Hematopoietic multipotent progenitor cell treated with erythropoietin and hydrocortisone succinate and interleukin-3 and kit ligand, for 15 days (in vitro differentiated cells): Measurements from ENCODE around the gene SH2D7.

Source experiments
- DNase-seq: peaks from one replicate; pipeline ENCODE4 v3.0.0-alpha.2; 2015; ENCODE audit warnings: low spot score

SH2D7 gene

DNA sequence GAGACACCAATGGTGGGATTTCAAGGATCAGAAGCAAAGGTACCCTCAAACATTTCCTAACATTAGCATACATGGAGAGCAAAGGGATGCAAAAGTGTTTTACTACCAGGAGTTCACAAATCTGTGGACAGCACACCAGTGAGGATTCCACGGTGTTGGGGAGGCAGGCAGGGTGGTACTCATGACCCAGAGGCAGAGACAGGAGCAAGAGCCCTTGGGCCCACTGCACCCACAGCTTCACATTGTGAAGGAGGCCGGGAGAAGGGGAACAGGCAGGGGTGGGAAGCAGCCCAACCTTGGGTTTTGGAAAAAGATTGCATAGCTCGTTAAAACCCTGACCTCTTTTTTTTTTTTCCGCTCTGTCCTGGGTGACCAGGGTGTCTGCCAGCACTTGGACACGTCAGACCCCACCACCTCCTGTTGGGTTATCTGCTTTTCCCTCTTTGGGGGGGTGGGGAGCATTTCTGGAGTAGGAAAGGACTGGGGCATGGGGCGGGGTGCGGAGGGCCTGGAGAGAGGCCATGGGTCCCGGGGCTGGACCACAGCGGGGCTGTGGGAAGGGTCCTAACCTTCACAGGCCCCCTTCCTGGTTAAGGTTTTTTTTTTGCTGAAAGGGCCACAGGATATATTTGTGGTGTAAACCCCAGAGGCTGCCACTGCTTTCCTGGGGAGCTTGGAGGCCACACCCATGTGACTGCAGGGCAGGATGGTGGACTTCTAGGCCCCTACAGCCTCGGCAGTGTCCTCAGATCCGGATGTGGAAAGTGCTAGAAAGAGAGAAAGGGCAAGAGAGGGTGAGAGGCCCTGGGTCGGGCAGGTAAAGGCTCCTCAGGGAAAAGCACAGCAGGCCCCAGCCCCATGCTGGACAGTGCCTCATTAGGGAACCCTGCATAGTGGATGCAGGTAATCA, 12.5 kb downstream of the SH2D7 start:
- DNase-seq: no peak

DNA sequence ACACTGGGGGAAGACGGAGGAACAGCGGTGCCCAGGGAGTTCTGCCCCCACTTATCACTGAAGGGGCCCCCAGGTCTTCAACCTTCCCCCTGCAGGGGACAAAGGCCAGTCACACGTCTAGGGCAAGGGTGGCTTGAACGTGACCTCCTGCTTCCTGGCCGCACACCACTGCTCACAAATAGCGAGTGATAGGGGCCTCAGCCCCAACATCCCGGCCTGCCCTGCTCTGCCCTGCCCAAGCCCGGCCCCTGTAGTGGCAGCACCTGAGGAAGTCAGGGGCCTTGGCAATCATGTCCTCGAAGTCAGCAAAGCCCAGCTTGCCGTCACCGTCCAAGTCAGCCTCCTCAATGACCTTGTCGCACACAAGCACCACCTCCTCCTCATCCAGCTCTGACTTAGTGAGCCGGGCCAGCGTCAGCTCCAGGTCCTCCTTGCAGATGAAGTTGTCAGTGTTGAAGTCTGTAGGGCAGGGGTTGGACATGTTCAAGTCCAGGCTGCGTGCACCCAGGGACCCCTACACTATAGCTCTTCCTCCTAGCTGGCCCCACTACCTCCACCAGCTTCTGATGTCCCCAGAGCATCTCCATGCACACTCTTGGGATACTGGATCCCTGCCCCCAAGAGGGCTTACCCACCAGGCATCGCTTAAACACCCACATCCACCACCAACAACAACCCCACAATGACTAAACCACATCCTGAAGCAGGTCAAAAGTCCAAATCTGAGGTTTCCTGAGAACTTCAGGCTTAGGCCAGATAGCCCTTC, 13.3 kb downstream of the SH2D7 start:
- DNase-seq: no peak

DNA sequence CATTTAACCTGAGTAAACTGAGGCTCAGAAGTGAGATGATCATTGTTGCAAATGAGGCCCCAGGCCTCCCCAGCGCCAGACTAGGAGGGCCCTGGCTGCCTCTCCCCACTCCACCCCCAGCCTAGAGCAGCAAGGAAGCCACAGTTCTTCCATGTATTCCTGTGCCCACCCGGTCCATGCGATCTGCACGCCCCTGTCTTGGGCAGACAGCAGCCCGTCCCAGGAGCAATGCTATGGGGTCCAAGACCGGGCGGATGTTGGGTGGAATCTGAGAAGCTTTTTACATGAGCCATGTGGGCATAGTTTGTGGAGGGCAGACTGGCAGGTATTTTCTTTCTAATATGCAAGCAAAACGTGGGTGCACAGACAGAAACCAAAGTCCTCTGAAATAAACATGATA, 15.1 kb downstream of the SH2D7 start:
- no peak for DNase-seq

DNA sequence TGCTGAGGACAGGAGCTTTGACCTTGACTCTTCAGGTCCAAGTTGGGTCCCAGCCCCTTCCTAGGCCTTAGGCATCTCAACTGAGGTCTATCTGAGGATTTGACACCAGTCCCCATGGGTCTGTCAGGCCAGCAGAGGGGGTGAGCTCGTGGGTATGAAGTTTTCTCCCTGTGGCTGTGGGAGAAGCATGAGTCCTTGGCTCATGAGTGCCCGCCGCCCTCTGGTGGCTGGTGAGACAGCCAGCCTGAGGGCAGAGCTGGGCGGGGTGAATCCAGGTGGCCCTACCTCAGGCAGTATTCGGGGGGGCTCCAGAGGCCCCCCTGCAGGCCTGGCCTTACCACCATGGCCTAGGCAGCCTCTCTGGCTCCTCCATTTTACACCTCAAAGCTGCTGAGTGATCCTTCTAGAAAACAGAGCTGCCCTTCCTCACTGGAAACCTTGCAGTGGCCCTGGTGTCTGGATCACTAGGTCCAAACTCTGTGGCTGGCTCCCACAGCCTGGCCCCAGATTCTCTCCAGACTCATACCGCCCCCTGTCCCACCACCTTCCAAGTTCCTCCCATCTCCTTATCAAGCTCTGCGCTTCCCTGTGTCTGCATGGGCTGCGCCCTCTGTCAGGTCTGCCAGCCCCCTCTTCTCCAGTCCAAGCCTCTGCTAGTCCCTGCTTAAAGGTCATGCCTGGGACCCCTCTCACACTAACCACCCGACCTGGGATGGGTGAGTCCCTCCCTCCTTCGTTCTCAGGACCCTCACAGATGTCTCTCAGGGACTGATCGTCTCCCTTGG, 16.1 kb downstream of the SH2D7 start:
- DNase-seq: peak; percentile 84

DNA sequence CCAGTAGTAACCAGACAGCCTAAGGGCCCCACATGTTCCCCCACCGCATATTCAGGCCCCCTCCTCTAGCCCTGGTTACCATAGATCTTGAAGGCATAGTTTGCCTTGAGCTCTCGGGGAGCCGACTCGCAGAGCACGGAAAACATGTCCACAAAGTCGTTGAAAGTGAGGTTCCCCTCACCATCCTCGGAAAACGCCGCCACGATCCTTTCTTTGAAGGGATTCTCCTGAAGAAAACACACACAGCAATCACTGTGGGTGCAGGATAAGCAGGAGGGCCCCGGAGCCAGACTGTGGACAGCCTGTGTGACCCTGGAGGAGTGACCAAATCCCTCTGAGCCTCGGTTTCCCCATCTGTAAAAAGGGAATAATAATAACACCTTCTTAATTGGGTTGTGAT, 16.8 kb downstream of the SH2D7 start:
- no peak for DNase-seq

DNA sequence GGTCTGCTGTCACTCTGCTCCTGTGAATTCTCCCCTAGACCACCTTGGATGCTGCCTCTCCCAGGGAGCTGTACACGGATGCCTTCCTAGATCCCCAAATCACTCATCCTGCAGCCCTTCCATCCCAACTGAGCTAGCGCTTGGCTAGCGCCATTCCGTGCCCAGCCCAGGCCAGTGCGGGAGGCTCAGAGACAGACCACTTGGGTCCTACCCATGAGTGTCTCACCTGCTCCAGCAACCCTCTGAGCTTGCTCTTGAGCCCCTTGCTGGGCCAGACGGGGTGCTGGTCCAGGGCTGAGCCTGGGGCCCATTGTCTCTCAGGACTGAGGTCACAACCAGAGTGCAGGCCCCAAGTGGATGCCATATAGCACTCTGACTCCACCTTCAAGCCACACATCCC, 17.7 kb downstream of the SH2D7 start:
- no peak for DNase-seq

DNA sequence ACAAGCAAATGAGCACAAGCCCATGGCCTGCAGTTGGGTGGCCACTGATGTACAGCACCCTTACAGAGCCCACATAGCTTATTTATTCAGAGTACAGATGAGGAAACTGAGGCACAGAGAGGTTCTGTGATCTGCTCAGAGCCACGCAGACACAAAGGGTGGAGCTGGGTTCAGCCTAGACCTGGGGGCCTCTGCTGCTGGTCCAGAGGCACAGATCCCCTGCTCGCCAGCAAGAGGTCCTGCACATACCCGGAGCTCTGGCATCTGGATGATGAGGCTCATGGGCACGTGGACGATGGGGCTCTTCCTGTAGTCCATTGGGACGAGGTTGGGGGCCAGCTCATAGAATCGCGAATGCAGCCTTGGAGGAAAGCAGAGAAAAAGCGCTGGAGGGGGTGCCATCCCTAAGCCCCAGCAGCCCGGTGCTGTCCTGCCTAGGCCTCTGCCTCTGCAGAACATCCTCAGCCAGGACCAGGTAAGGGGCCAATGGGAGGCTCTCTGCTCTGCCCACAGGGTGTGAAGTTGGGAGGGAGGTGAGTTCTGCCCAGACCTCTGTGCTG, 18.6 kb downstream of the SH2D7 start:
- no peak for DNase-seq

DNA sequence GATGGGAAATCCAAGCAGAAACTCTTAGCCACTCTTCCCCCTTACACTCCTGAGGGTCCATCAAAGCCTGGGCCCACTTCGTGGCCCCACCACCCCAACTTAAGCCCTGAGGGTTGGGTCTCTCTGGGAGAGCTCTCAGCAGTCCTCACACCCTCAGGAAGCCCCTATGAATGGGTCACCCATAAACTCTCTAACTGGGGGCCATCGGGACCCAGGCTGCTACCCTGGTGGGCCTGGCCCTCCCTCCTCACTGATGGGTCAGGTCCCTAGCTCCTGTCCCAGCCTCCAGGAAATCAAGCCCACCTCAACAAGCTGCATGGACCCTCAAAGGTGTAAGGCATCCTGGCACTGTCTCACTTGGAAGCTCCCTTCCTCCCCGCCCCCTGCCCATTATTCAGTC, 19.4 kb downstream of the SH2D7 start:
- no peak for DNase-seq

DNA sequence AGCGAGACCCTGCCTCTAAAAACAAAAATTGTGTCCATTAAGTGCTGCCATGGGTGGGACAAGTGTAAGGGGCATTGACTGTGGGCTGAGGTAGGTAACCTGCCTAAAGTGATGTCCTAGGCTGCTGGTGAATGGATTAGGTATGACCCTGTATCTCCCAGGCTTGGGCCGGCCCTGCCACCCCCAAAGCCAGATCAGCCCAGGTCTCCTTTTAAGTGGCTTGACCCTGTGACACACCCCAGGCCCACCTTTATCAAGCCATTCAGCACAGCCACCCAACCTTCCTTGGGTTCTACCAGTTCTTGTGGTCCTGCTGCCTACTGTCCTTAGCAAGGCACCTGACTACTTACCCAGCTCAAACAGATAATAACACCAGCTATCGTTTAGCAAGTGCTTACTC, 20.2 kb downstream of the SH2D7 start:
- DNase-seq: no peak

DNA sequence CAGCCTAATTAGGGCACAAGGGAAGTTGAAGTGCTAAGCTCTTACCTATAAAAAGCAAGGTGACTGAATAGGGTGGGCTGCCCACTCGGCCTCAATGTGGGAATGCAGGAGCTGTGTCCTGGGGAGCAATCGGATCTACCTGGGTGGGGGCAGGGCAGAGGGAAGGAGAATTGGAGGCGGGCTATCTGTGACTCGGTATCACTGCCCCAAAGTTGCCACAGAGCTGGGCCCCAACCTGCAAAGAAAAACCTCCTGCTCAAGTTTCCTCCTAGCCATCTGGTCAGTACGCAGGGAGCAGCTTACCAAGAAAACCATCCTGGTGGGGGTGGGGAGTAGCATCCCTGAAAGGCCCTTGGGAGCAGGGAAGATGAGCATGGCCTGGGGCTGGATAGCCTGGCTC, 28.2 kb downstream of the SH2D7 start:
- no peak for DNase-seq

DNA sequence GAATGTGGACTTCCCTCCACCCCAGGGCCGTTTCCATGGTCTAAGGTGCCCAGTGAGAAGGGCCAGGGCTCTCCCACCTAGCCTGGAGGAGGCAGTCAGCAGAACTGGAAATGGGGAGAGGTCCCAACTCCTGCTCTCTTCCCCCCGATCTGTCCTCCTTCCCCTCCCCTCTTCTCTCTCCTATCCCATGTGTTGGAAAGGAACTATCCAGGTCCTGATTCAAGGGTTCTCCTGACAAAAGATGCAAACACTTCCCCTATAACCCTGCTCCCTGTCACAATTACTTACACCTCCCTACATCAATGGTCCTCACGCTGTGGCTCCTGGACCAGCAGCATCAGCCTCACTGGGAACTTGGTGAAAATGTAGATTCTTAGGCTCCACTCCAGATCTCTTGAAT, 32.9 kb downstream of the SH2D7 start:
- no peak for DNase-seq

DNA sequence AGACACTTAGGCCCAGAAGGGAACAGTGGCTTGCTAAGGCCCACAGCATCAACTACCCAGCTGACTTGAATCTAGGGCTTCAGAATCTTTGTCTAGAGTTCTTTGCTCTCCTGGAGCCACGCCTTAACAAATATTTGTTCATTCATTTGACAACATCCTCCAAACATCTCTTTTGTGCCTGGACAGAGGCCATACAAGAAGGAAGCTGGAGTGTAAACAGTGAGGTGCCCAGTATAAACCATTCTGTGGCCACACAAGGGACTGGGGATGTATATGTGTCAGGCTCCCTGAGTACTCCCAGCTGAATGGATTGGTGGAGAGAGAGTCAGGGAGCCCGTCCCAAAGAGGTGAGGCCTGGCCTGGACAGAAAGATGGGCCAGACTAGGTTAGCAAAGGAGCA, 35.5 kb downstream of the SH2D7 start:
- DNase-seq: no peak

DNA sequence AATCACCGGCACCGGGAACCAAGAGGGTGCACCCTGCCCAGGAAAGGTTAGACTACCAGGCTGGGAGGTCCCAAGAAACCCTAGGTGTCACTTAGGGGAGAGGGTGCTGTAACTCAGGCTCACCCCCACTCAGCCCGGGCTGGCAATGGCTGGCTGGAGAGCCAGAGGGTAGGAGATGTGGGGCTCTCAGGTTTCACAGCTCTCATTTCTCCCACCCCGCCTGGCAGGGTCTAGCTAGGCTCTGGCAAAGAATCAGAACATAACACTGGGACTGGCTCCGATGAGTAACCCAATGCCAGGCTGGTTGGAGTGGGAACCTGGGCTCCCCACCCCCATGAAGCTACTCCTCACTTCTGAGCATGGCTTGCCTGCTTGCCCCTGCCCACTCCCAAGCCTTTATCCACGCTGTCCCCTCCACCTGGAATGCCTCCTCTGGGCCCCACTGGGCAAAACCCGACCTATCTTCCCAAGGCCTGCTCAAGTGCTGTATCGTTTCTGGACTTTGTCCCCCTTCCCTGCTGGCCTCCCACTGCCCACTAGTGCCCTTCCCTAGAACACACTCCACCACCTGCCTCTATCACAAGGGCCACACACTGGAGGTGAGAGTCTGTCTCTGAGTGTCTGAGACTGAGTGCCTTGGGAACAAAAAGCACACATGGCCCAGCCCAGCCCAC, 36.9 kb downstream of the SH2D7 start:
- no peak for DNase-seq

DNA sequence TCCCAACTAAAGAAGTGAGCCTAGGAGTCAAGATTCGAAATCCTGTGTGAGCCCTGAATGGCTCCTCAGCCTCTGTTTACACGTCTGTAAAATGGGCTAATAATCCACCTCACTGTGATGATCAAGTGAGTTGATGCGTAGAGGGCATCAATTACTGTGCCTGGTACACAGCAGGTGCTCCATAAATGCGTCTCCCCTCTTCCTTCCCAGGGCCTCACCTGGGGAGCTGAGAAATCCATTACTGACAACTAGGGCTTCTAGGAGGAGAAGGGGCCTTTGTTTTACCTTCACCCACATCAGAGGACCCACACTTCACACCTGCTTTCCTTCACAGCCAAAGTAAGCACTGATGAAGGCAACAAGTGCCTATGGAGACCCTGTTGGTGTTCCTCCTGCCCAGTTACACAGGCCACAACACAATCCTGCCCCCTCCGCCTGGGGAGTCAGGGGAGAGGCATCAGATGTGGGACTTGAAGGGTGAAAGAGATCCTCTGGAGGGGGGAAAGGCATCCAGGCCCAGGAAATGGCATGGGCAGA, 37.5 kb downstream of the SH2D7 start:
- DNase-seq: no peak

DNA sequence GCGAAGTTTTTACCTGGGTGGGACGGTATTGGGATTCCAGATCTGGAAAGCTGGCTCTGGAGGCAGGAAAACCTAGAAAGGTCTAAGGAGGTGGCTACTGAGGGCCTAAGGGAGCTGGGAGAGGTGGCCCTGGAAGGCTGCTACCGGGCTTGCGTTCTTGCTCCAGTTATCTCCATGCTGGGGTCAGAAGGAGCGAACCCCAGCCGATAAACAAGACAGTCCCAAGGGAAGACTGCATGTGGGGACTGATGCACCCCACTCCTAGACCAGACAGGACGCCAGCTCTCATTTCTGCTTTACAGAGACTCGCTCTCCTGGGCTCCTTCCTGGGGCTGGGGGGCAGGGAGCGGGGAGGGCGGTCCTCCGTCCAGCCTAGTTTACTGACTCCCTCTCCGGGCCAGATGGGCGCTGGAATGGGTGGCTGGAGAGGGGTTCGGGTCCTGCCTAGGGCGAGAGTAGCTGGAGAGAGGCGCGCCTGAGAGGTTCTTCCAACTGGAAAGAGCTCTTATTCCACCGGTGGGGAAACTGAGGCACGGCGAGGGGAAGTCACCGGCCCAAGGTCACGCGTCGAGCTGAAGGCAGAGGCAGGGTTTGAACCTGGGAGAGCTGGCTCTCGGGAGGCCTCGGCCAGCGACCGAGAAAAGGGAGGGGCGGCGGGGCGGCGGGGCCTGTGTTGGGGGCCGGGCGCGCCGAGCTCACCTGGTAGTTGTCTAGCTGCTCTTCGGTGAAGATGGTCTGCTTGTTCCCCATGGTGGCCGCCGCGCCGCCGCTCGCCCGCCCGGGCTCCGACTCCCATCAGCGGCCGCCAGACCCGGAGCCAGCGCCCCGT, 38.3 kb downstream of the SH2D7 start:
- DNase-seq: no peak

DNA sequence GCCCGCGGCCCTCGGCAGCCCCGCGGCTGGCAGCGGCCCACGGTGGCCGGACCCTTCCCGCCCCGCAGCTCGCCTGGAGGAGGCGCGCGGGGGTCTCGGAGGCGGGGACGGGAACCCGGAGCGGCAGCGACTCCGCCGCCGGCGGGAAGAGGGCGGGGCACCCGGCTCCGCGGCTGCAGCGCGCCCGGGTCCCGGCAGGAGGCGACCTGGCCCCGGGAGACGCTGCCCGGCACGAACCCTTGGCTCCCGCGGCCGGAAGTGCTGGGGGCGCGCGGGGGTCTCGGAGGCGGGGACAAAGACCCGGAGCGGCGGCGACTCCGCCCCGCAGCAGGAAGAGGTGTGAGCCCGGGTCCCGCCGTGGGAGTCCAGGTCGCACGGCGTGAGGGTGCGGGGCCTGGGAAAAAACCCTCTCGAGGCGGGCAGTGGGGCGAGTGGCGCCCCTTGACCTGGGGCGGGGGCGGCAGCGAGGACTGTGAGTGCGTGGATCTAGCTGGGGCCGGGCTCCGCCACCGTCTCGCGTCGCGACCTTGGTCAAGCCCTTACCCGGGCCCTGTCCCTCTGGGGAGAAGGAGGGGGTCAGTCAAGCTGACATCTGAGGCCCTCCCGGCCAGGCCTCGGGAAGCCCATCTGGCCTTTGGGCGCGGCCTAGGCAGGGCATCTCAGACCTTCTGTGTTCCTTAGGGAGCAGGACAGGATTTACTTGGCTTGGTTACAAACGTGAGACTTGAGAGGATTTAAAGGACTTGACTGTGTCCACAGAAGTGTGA, 39.1 kb downstream of the SH2D7 start, which contains the start of gene CIB2:
TSS of gene CIB2 (minus strand) at position 151 of the 767 bp plus-strand sequence. CDS start 230 bp downstream, outside the sequence.
- DNase-seq: peak; percentile 63

DNA sequence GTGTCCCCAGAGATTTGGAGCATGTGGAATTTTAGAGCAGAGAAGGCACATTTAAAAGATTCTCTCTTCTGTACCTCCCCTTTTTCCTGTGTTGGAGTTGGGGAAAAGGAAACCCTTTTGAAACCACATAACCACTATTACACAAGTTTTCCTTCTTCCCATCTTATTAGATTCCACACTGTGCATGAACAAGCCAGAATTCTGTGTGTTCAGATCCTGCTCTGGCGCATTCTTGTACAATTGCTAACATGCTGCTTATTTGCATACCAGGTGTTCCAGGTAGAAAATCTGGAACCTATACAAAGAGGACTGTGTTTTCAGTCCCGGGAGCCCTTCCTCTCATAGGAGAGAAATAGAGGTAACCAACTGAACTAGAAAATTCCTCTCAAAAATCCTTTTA, 41.4 kb downstream of the SH2D7 start:
- no peak for DNase-seq

DNA sequence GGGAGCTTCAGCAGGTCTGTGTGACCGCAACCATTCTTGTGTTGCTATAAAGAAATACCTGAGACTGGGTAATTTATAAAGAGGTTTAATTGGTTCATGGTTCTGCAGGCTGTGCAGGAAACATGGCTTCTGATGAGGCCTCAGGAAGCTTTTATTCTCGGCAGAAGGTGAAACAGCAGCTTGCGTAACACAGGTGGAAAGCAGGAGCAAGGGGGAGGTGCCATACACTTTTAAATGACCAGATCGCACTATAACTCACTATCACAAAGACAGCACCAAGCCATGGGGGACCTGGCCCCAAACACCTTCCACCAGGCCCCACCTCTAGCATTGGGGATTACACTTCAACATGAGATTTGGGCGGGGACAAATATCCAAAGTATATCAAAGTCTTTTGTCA, 47.2 kb downstream of the SH2D7 start:
- DNase-seq: no peak

DNA sequence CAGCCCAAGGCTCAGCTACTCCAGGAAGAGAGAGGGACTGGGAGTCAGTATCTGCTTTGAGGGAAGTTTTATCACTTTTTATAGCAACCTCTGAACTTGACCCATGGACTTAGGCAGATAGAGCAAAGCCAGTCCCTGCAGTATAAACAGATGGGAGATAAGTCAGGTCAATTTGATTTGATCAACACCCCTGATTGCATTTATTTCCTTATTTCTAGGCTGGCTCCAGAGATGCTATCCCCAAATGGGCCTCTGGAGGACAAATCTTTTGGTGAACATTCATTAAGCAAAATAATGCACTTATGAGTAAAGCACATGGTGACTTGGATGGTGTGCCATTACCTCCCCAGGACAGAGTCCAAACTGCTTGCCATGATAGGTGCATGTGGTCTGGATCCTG, 47.9 kb downstream of the SH2D7 start:
- DNase-seq: no peak

DNA sequence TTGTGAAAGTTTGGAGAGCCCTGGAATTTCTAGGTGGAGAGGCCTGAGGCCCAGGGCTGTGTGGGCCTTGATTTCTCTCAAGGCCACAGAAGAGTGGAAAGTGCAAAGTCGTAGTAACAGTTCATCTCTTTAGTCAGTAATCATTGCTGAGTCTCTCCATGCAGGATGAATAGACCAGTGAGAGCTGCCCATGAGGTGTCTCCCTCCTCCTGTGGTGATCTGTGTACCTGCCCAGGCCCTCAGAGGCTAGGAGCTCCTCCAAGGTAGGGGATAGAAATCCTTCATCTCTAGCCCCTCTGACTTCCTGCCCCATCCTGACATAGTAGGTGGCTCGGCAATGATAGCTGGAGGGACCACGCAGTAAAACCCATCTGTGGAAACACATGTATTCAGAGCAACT, 50.0 kb downstream of the SH2D7 start:
- no peak for DNase-seq
